NCI-H2227 (cell line): ENCODE measurements around the gene ALG12.
"Not testable (repeated sequence)": the region's sequence is repeated elsewhere in the genome, so short reads cannot be mapped to it uniquely, and the experiment has no call there.

ENCODE experiments used
- DNase-seq: peaks from one replicate; lab custom pipeline; 2025; ENCODE audit not compliant: unreplicated experiment; lab: John Stamatoyannopoulos, UW

ALG12 gene

DNA sequence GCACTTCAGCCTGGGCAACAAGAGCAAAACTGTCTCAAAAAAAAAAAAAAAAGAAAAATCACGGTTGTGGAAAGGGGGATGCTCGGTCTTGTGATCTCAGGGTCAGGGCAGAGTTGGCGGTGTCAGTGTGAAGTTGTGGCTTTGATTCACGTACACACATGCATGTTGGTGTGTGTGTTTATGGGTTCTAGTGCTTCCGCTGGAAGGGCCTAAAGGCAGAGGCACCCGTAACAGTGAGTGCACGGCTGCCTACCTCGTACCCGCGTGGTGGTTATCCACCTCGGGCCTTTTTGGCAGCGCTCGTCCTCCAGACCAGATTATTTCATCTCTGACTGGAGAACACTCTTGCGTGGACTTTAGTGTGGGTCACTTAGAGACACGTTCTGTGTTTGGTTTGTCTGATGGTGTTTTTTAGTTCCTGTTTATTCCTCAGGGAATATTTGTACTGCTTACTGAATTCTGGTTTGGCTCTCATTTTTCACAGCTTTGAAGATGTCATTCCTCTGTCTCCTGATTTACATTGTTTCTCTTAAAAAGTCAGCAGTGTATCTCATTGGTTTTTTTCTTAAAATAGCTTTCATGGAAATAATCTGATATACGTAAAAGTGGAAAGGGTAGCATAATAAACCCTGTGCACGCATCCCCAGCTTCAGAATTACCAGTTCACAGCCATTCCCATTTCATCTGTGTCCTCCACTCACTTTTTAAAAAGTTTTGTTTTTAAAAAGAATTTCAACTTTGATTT is 49.0 kb downstream of the ALG12 start:
- no peak for DNase-seq

DNA sequence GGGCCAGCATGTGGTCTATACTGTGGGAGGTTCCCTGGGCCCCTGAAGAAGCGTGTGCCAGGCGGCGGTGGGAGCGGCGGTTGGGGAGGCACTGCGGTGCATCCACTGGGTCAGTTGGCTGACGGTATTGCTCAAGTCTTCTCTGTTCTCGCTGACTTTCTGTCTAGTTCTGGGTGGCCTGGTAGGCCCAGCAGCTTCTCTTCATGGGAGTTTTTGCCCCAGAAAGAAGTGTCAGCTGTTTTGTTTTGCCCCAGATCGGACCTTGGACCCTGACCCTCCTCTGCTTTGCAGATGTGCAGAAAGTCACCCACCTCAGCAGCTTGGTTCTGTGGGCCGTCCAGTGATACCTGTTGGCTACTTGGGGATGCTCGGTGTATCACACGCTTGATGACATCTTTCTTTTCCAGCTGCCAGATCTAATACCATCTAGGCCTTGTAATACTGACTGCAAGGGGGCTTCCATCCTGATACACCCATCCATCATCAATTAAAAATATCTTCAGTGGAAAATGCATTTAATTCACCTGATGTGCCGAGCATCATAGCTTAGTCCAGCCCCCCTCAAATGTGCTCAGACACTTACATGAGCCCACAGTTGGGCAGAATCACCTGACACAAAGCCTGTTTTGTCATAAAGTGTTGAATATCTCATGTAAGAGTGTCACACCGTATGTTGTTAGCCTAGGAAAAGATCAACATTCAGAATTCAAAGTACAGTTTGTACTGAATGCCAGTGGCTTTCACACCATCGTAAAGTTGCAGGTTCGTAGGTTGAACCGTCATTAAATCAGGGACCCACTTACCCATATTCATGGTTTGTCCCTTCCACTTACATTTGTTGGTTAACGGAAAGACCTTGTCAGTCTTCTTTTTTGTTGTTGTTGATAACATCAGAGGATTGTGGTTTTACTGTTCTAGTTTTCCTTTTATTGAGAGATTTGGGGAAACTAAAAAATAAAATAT is 50.7 kb downstream of the ALG12 start:
- DNase-seq, result no peak

- DNase-seq, result no peak
Measured at GRCh38 chr22:49866646-49867045, 51.6 kb downstream of the ALG12 start.

- no peak for DNase-seq
Measured at GRCh38 chr22:49866134-49866533, 52.1 kb downstream of the ALG12 start.

DNA sequence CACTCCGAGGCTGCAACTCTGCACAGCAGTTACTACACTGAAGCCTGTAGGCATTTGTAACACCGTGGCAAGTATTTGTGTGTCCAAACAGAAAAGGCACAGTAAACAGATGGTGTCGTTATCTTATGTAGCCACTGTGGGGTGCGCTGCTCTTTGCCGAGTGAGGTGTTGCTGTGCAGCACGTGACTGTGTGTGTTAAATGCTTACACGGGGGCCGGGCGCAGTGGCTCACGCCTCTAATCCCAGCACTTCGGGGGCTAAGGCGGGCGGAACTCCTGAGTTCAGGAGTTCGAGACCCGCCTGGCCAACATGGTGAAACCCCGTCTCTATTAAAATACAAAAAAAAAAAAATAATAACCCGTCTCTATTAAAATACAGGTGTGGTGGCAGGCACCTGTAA is 53.1 kb downstream of the ALG12 start:
- no peak for DNase-seq

DNA sequence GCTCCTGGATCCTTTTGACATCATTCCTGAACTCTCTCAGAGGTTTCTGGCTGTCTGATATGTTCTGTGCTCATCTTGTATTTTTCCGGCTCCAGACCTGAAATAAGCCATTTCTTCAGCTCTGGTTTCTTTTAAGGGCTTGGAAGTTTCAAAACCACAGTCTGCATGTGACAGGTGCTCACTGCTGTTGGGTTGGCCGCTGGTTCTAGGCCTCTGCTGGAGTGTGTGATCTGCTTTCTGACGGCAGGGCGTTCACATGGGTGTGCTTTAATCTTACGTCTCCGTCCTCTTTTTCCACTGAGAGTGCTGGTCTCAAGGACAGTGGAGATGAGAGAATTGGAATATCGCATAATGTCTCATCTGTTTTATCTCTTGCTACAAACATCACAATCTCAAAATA is 54.3 kb downstream of the ALG12 start:
- no peak for DNase-seq

- no peak for DNase-seq
Measured at GRCh38 chr22:49862496-49862776, 55.8 kb downstream of the ALG12 start.

- DNase-seq, result no peak
Measured at GRCh38 chr22:49861642-49862495, 56.4 kb downstream of the ALG12 start.

- DNase-seq, result no peak
Measured at GRCh38 chr22:49858827-49859226, 59.4 kb downstream of the ALG12 start.

DNA sequence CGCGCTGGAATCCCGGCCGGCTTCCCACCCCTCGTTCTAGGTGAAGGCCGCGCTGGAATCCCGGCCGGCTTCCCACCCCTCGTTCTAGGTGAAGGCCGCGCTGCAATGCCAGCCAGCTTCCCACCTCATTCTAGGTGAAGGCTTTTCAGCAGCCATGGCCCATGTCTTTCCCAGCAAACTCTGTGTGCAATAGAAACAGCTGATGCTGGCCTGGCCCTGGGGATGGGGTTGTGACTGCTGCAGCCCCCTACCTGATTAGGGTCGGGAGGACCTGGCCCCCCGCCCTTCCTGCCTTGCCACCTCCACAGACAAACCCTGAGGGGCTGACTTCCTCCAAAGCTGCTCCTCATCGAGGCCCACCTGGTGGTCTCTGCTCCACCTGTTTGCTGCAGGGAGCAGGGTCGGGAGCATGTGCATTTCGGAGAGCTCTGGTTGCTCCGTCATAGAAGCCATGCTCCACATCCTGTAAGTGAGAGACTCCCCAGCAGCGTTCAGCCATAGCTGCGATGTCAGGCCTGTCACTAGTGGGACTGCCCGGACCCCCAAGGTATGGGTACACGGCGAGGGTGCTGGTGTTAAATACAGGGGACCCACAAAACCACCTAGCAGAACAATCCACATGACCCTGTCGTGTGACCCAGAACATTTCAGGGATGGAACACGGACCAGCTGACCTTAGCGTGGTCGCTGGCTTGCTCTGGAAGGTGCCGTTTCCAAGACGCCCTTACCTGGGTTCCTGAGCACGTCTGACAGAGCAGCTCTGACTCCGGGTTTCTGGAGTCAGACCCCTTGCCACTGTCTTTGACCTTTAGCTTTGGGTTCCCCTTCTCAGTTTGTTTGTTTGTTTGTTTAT is 61.2 kb downstream of the ALG12 start:
- no peak for DNase-seq

GRCh38 chr22:49856343-49856742 is 61.9 kb downstream of the ALG12 start:
- no peak for DNase-seq

- no peak for DNase-seq
Measured at GRCh38 chr22:49855251-49855911, 62.9 kb downstream of the ALG12 start.

DNA sequence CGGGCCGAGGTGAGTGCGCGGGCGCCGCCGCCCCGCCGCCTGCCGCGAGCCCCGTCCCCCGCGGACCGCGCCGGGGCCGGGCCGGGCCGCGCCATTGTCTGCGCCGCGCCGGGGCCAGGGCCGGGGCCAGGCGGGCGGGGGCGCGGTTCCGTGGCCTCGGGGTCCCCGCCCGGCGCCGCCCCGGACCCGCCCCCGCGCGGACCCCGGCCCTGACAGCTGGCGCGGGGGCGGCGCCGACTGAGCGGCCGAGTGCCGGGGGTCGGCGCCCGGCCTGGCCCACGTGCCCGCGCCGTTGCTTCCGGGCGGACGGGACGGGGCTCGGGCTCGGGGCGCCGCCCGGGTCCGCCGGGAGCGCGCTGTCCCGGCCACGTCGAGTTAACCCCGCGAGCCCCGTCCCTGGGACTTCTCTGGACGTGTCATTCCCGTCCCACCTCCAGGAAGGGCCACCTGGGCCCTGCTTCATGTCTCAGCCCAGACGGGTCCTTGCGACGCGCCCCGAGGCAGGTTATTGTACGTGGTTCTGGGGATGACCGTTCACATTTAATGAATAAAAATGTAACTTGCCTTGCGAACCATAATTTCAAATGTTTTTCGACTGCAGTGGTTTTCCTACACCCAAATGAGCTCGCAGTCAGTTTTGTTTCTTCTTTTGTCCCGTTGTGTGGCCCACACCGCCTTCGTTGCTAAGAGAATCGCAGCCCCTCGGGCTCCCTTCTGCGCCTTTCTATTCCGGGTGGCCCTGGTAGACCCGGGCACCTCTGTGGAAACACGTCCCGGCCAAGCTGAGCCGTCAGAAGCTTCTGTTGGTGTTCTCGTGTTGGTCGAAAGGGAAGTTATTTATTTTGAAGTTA is 64.0 kb downstream of the ALG12 start:
- peak; percentile 43 for DNase-seq

DNA sequence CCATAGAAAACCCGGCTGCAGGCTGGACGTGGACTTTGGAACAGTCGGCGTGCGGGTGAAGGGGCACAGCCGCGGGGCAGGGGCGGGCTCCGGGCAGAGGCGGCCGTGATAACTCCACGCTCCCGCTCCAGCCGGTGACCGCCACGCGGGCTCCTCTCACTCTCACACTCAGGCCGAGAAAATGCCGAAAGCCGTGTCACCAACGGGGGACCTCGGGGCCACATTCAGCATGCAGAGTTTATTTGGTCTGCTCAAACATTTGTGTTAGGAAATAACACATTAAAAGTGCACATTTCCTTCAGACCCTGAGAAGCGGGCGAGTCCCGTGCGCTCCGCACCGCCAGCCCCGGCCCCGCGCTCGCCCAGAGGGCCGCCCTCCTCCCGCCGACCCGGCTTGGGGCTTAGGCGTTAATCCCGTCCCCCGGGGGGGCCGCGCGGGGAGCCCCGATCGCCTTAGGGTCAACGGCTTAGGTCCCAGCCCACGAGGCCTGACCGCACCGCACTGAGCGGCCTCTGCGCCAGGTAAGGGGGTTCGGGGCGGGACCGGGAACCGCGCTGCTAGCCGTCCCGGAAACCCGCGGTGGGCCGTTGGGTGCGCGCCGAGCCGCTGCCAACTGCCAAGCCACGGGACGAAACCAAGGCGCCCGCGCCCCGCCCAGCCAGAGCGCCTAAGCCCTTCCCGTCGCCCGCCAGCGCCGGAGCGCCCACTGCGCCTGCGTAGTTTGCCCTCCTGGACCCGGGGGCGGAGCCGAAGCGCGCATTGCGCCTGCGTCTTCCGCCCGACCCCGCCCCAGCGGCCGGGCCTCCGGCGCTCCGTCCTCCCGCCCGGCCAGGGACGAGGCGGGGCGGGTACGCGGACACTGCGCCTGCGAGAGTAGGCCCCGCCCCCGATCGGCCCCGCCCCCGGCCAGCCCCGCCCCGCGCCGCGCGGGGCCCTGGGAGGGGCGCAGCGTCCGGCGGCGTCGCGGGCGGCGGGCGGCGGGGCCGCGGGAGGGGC is 65.0 kb downstream of the ALG12 start, which contains the start of gene ZBED4:
Gene ZBED4 (plus strand): TSS at position 947 of the 997 bp plus-strand sequence. CDS start 29,819 bp downstream, outside the sequence.
- DNase-seq, result peak; percentile 98

DNA sequence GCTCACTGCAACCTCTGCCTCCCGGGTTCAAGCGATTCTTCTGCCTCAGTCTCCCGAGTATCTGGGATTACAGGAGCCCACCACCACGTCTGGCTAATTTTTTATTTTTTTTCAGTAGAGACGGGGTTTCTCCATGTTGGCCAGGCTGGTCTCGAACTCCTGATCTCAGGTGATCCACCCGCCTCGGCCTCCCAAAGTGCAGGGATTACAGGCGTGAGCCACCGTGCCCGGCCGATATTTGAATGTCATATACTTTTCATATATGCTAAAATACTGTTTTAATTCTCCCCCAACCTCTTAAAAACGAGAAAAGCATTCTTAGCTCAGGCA is 65.7 kb downstream of the ALG12 start:
- DNase-seq, result not testable (repeated sequence)

GRCh38 chr22:49850959-49851802 is 67.1 kb downstream of the ALG12 start:
- no peak for DNase-seq
